IMR-90 (cell line): Measurements from ENCODE around the gene ATF4. TPM values are rescaled to one million over a fixed set of nuclear protein-coding genes. Genes with fewer than 3 reads are reported as not detected.

Experiments used
- ATAC-seq: fragments of 200-7000 bp; cut with Tn5 transposase; 2 replicates; pipeline ENCODE4 v1.9.1; 2020; ENCODE audit warnings: low read depth, mild to moderate bottlenecking, moderate library complexity
- BruUV-seq: library from RNA; stranded (reverse); fragments of 400-500 nt; replicated peaks from 2 replicates; lab custom pipeline; 2021; lab: Mats Ljungman, UMichigan
- CTCF ChIA-PET: fragments of 300-600 bp; formaldehyde crosslinking; extraction: SDS; loops from one replicate; lab custom pipeline; 2021; ENCODE audit warnings: antibody characterized with exemption; lab: Yijun Ruan, JAX
- POLR2A ChIA-PET: fragments of 300-600 bp; sonication (Branson Sonifier 250); formaldehyde crosslinking; loops from one replicate; lab custom pipeline; 2022; ENCODE audit warnings: antibody characterized with exemption; ENCODE audit not compliant: unreplicated experiment; lab: Charles Lee
- DNase-seq: peaks from one replicate; pipeline ENCODE4 v3.0.0; 2013
- H2AFZ ChIP-seq: replicated peaks from 2 replicates; pipeline ENCODE3; 2013; ENCODE audit warnings: low read length, mild to moderate bottlenecking; ENCODE audit not compliant: poor library complexity
- H2AK5ac ChIP-seq: 2 replicates; pipeline ENCODE4 v1.6.1; 2013; ENCODE audit warnings: low read depth, low read length, inconsistent platforms
- H2AK9ac ChIP-seq: replicated peaks from 2 replicates; pipeline ENCODE3; 2013; ENCODE audit warnings: mild to moderate bottlenecking, low read depth, low read length, moderate library complexity; ENCODE audit not compliant: poor library complexity
- H2BK120ac ChIP-seq: 2 replicates; pipeline ENCODE4 v1.6.1; 2013; ENCODE audit warnings: low read depth, low read length, inconsistent platforms
- H2BK15ac ChIP-seq: 3 replicates; pipeline ENCODE4 v1.6.1; 2013; ENCODE audit warnings: low read depth, low read length, inconsistent platforms
- H2BK20ac ChIP-seq: 2 replicates; pipeline ENCODE4 v1.6.1; 2013; ENCODE audit warnings: low read depth, mild to moderate bottlenecking, inconsistent platforms, low read length, moderate library complexity
- H2BK5ac ChIP-seq: 2 replicates; pipeline ENCODE4 v1.6.1; 2013; ENCODE audit warnings: mild to moderate bottlenecking, low read depth, low read length, inconsistent platforms; ENCODE audit not compliant: poor library complexity, severe bottlenecking
- H3K14ac ChIP-seq: replicated peaks from 2 replicates; pipeline ENCODE4 v1.6.1; 2013; ENCODE audit warnings: low read depth, low read length, inconsistent platforms
- H3K18ac ChIP-seq: 2 replicates; pipeline ENCODE4 v1.6.1; 2013; ENCODE audit warnings: low read depth, low read length, control low read depth
- H3K23ac ChIP-seq: 2 replicates; pipeline ENCODE4 v1.6.1; 2013; ENCODE audit warnings: low read depth, low read length, inconsistent platforms
- H3K27ac ChIP-seq: 2 replicates; pipeline ENCODE4 v1.5.1; 2013; ENCODE audit warnings: mild to moderate bottlenecking, control low read depth, low read length; ENCODE audit not compliant: insufficient read depth
- H3K27me3 ChIP-seq: 2 replicates; pipeline ENCODE4 v1.6.1; 2013; ENCODE audit warnings: low read length; ENCODE audit not compliant: control insufficient read depth, insufficient read depth
- H3K36me3 ChIP-seq: 2 replicates; pipeline ENCODE4 v1.6.1; 2013; ENCODE audit warnings: low read length, mixed read lengths; ENCODE audit not compliant: control insufficient read depth, insufficient read depth
- H3K4ac ChIP-seq: 2 replicates; pipeline ENCODE4 v1.6.1; 2013; ENCODE audit warnings: low read depth, low read length, inconsistent platforms
- H3K4me1 ChIP-seq: 2 replicates; pipeline ENCODE4 v1.6.1; 2013; ENCODE audit warnings: low read length, mixed read lengths; ENCODE audit not compliant: control insufficient read depth, insufficient read depth
- H3K4me2 ChIP-seq: 2 replicates; pipeline ENCODE4 v1.6.1; 2013; ENCODE audit warnings: low read depth, mild to moderate bottlenecking, control low read depth, low read length, moderate library complexity
- H3K4me3 ChIP-seq: 2 replicates; pipeline ENCODE4 v1.5.1; 2013; ENCODE audit warnings: low read depth, mild to moderate bottlenecking, control low read depth, low read length, moderate library complexity; ENCODE audit not compliant: insufficient read depth
- H3K56ac ChIP-seq: 2 replicates; pipeline ENCODE4 v1.6.1; 2013; ENCODE audit warnings: low read length, inconsistent platforms; ENCODE audit not compliant: insufficient read depth; ENCODE audit errors: extremely low read depth
- H3K79me1 ChIP-seq, 2 experiments: 2 replicates each; pipeline ENCODE4 v1.6.1; 2013; ENCODE audit warnings: low read length in 2 of 2, inconsistent platforms in 1 of 2, low read depth in 1 of 2
- H3K9ac ChIP-seq: 2 replicates; pipeline ENCODE4 v1.6.1; 2013; ENCODE audit warnings: low read depth, low read length, control low read depth
- H3K9me1 ChIP-seq: 2 replicates; pipeline ENCODE4 v1.6.1; 2013; ENCODE audit warnings: low read length, inconsistent platforms; ENCODE audit not compliant: insufficient read depth
- H3K9me3 ChIP-seq: 2 replicates; pipeline ENCODE4 v1.6.1; 2013; ENCODE audit warnings: low read length; ENCODE audit not compliant: control insufficient read depth, insufficient read depth
- H4K20me1 ChIP-seq: 2 replicates; pipeline ENCODE4 v1.6.1; 2013; ENCODE audit warnings: low read length, inconsistent platforms; ENCODE audit not compliant: insufficient read depth
- H4K5ac ChIP-seq: 2 replicates; pipeline ENCODE4 v1.6.1; 2013; ENCODE audit warnings: mild to moderate bottlenecking, low read depth, low read length, control low read depth
- H4K8ac ChIP-seq, 2 experiments: 2 replicates each; pipeline ENCODE4 v1.6.1; 2013; ENCODE audit warnings: low read depth in 2 of 2, low read length in 2 of 2, control low read depth in 1 of 2, inconsistent platforms in 1 of 2
- H4K91ac ChIP-seq: 2 replicates; pipeline ENCODE4 v1.6.1; 2013; ENCODE audit warnings: low read depth, low read length, inconsistent platforms; ENCODE audit not compliant: insufficient read depth
- BHLHE40 ChIP-seq: fragments of 150-350 bp; IDR thresholded peaks from 2 replicates; pipeline ENCODE4 v1.6.1; 2016; ENCODE audit warnings: mild to moderate bottlenecking, low read depth, low read length
- FOS ChIP-seq: fragments of 150-350 bp; IDR thresholded peaks from 2 replicates; pipeline ENCODE4 v1.6.1; 2016; ENCODE audit warnings: low read depth, low read length
- MAFK ChIP-seq: IDR thresholded peaks from 2 replicates; pipeline ENCODE4 v1.6.1; 2012; ENCODE audit warnings: low read depth, low read length, improper control_type of control experiment
- POLR2A ChIP-seq: IDR thresholded peaks from 2 replicates; pipeline ENCODE4 v1.6.1; 2012; ENCODE audit warnings: mild to moderate bottlenecking, low read depth, low read length
- RCOR1 ChIP-seq: IDR thresholded peaks from 2 replicates; pipeline ENCODE4 v1.6.1; 2012; ENCODE audit warnings: mild to moderate bottlenecking, low read length, improper control_type of control experiment; ENCODE audit not compliant: insufficient replicate concordance
- RFX5 ChIP-seq: IDR thresholded peaks from 2 replicates; pipeline ENCODE4 v1.8.0; 2012; ENCODE audit warnings: low read depth, mild to moderate bottlenecking, low read length, moderate library complexity
- WGBS, 2 experiments: methylation state at CpG; one replicate each; pipeline versions ENCODE4 v1.1.5 to v1.1.7; 2013; ENCODE audit warnings: missing lambda C conversion rate in 2 of 2; ENCODE audit not compliant: insufficient read length in 1 of 2; ENCODE audit errors: extremely low coverage in 2 of 2; 5-methylcytosine and 5-hydroxymethylcytosine counted together
- dilution Hi-C: fragments of 300-500 bp; cut with HindIII; formaldehyde crosslinking; loops from one replicate; pipeline ENCODE4 v1.14.3; 2018; ENCODE audit warnings: low sequenced_read_pairs; ENCODE audit not compliant: unreplicated experiment
- in situ Hi-C: fragments of 300-500 bp; cut with MboI; formaldehyde crosslinking; loops from 3 replicates; pipeline ENCODE4 v1.14.3; 2019; ENCODE audit warnings: low sequenced_read_pairs, inconsistent platforms, mixed read lengths
- intact Hi-C: fragments of 100-400 bp; cut with micrococcal nuclease; formaldehyde crosslinking; loops from 2 replicates; pipeline ENCODE4 v1.10.0; 2022
- polyA plus RNA-seq, 3 experiments: library from polyadenylated mRNA; depleted of rRNA; stranded (reverse); fragments of >200 nt; gene quantifications; 2 replicates each; pipeline ENCODE4 v1.2.3, GENCODE V29; 2012; ENCODE audit warnings: low replicate concordance in 1 of 3
- total RNA-seq: library from RNA; depleted of rRNA; stranded (reverse); fragments of >200 nt; gene quantifications from 2 replicates; pipeline ENCODE4 v1.2.3, GENCODE V29; 2012

The ATF4 gene
- total and polyA plus RNA-seq, 2 of the 4 experiments (the other 2 are of a cell fraction) = 148 to 662 TPM

GRCh38 chr22:39472570-39473556 lies 47.5 kb upstream of the ATF4 start (continued):
- TF ChIP-seq RCOR1 = no peak

GRCh38 chr22:39473851-39474250 lies 46.5 kb upstream of the ATF4 start:
- Histone ChIP-seq H3K4me2 (no peak overlapping the region), H3K14ac (peak overlapping the region; percentile 67), H3K36me3 (no peaks in the 10 kb centered on the region), H3K23ac (no peak overlapping the region), H4K8ac (peak overlapping the region; percentile 39 to 71; a peak in 2 of 4 replicates), H3K18ac (0 out of 2 replicates have a peak overlapping the region, but pooled peaks have one; percentile 7), H2BK120ac (peak overlapping the region; percentile 70), H2BK15ac (no peak overlapping the region), H3K9ac (no peak overlapping the region), H4K20me1 (no peaks in the 10 kb centered on the region), H4K5ac (peak overlapping the region; percentile 46), H3K9me1 (peaks cover 26% of the 10 kb centered on the region), H3K79me1 (no peaks in the 10 kb centered on the region), H2AK5ac (peak overlapping the region; percentile 55; the same call in 1 of the 2 replicates), H3K9me3 (no peaks in the 10 kb centered on the region), H2BK20ac (peak overlapping the region; percentile 75), H2AK9ac (peak overlapping the region; percentile 13), H3K4ac (peak overlapping the region; percentile 73), H2BK5ac (peak overlapping the region; percentile 68), H4K91ac (peak overlapping the region; percentile 69), H3K27me3 (no peaks in the 10 kb centered on the region), H3K27ac (peak overlapping the region; percentile 71; the same call in 1 of the 2 replicates), H3K4me1 (peaks cover 40% of the 10 kb centered on the region), H3K56ac (no peak overlapping the region), H2AFZ (peak overlapping the region; percentile 60), H3K4me3 (no peak overlapping the region)
- WGBS, 2 experiments = 88% methylated on average over 1 of the region's 5 CpGs; no CpG with 5 or more reads in 1 of the 2 experiments
- CTCF ChIA-PET = no interaction called here
- dilution Hi-C loops = no loop called here
- TF ChIP-seq RCOR1 (no peak), BHLHE40 (no peak), POLR2A (no peak), MAFK (no peak), RFX5 (no peak), FOS (no peak)
- POLR2A ChIA-PET = no interaction called here
- intact Hi-C loops = loop anchor here (1.0 kb wide), 1 partner anchor 20 kb away; no protein-coding TSS in a partner anchor
- no peak for ATAC-seq
- BruUV-seq = no TSS peak
- in situ Hi-C loops = no loop called here
- DNase-seq = no peak
